Hindlimb muscle (tissue), 1 donor: ENCODE results near the gene RRP8. TPM values are rescaled to one million over a fixed set of nuclear protein-coding genes. Genes with fewer than 3 reads are reported as not detected.
A peak's percentile ranks its signal among the peaks of the same experiment; 100 is the strongest.

Source experiments
- DNase-seq: peaks from one replicate; pipeline ENCODE4 v3.0.0-alpha.2; 2013
- polyA plus RNA-seq: library from polyadenylated mRNA; unstranded; fragments of 120-200 nt; gene quantifications from one replicate; pipeline ENCODE4 v1.2.1, GENCODE V29; 2013; ENCODE audit not compliant: insufficient read length

RRP8 gene
- 22.3 TPM for polyA plus RNA-seq

- DNase-seq: peak; percentile 92
Measured at GRCh38 chr11:6603287-6604080, at the start of gene RRP8, which contains the start of gene ILK. Gene RRP8, minus strand, starts transcription at chr11:6603616. Its CDS starts 114 bp downstream, at chr11:6603502. Gene ILK, plus strand, starts transcription at chr11:6603774. Its CDS starts 498 bp downstream, at chr11:6604272.

- no peak for DNase-seq
Measured at GRCh38 chr11:6653097-6653496, 49.7 kb upstream of the RRP8 start.

GRCh38 chr11:6652182-6652581, 48.8 kb upstream of the RRP8 start:
- no peak for DNase-seq

GRCh38 chr11:6650980-6651379, 47.6 kb upstream of the RRP8 start:
- no peak for DNase-seq

GRCh38 chr11:6650104-6650503, 46.7 kb upstream of the RRP8 start:
- DNase-seq: no peak

GRCh38 chr11:6648501-6648900, 45.1 kb upstream of the RRP8 start:
- DNase-seq: no peak

GRCh38 chr11:6647836-6648235, 44.4 kb upstream of the RRP8 start:
- DNase-seq: no peak

- peak; percentile 74 for DNase-seq
Measured at GRCh38 chr11:6646918-6647679, 43.7 kb upstream of the RRP8 start.

GRCh38 chr11:6646576-6646917, 43.1 kb upstream of the RRP8 start:
- peak; percentile 93 for DNase-seq

GRCh38 chr11:6646071-6646470, 42.7 kb upstream of the RRP8 start:
- DNase-seq: peak; percentile 83

- DNase-seq: no peak
Measured at GRCh38 chr11:6642957-6643356, 39.5 kb upstream of the RRP8 start.

- no peak for DNase-seq
Measured at GRCh38 chr11:6640985-6641701, 37.7 kb upstream of the RRP8 start.

- DNase-seq: no peak
Measured at GRCh38 chr11:6640036-6640984, 36.9 kb upstream of the RRP8 start.

GRCh38 chr11:6638429-6638828, 35.0 kb upstream of the RRP8 start:
- DNase-seq: no peak

GRCh38 chr11:6637871-6638270, 34.5 kb upstream of the RRP8 start:
- no peak for DNase-seq

GRCh38 chr11:6636480-6636879, 33.1 kb upstream of the RRP8 start:
- DNase-seq: no peak

GRCh38 chr11:6635082-6635932, 31.9 kb upstream of the RRP8 start:
- DNase-seq: no peak

GRCh38 chr11:6634534-6634933, 31.1 kb upstream of the RRP8 start:
- no peak for DNase-seq

- DNase-seq: no peak
Measured at GRCh38 chr11:6633422-6634408, 30.3 kb upstream of the RRP8 start.
